ENCODE measurements around the gene HM13. TPM values are rescaled to one million over a fixed set of nuclear protein-coding genes. Genes with fewer than 3 reads are reported as not detected.
A peak's percentile ranks its signal among the peaks of the same experiment; 100 is the strongest.

The HM13 gene
- total and polyA plus RNA-seq, 9 of the 15 experiments (the other 6 are each of a cell fraction or from before 2014, with no cell fraction given), result 7.7 to 136 (median 74.5) TPM

DNA sequence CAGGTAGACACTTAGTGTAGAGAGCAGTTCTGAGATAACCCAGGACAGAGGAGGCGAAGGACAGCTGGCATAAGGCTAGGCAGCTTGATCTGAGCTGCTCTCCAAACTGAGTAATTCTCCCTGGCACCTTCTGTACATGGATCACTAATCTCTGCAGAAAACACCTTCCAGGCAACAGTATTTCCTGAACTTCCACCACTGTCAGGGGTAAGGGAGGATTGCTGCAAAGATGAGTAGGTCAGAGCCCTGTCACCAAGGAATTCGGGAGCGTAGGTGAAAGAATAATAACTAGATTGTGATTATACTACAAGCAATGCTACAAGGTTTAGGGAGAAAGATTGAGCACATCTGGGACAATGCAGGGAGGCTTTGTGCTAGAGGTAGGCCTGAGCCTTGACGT is 1.9 kb downstream of the HM13 start:
- intact Hi-C loops (cut with micrococcal nuclease), result no loop called here

GRCh38 chr20:31516651-31517050 is 2.4 kb downstream of the HM13 start:
- no peaks in the 10 kb centered on the region for H3K9me1 ChIP-seq (ENCODE audit: control insufficient read depth, insufficient read depth, low read length)
- peaks cover 62% of the 10 kb centered on the region for H3K79me2 ChIP-seq (ENCODE audit: control insufficient read depth, insufficient read depth, low read length)
- peak overlapping the region; percentile 87; the same call in 1 of the 2 replicates for H3K4me2 ChIP-seq (ENCODE audit: insufficient read depth, low read length)
- BruUV-seq (replicated peaks), result no TSS peak
- H2AFZ ChIP-seq (ENCODE audit: low read depth, low read length), result no peak overlapping the region
- DNase-seq (ENCODE audit: extremely low read depth in 1 of 4, low spot score in 3 of 4) (no peak), ATAC-seq (no peak), FAIRE-seq (no peak)
- H3K9me3 ChIP-seq (replicated peaks; ENCODE audit: control insufficient read depth, insufficient read depth, low read depth, low read length), result no peaks in the 10 kb centered on the region
- 100% methylated on average over 2 of the region's 2 CpGs for WGBS (ENCODE audit: insufficient coverage, low coverage, missing lambda C conversion rate)
- H3K27ac ChIP-seq (ENCODE audit: extremely low read depth, low read depth, low read length), result no peak overlapping the region
- H3K4me1 ChIP-seq (replicated peaks in 1 of 2; ENCODE audit: control insufficient read depth in 2 of 2, insufficient read depth in 2 of 2, low read length in 2 of 2), result peaks cover 20 to 26% of the 10 kb centered on the region in 2 experiments; a peak in 4 of 5 replicates
- H4K20me1 ChIP-seq (replicated peaks; ENCODE audit: control insufficient read depth, insufficient read depth, low read length), result peaks cover 16% of the 10 kb centered on the region; the same call in 1 of the 2 replicates
- no peaks in the 10 kb centered on the region for H3K27me3 ChIP-seq (ENCODE audit: control insufficient read depth in 2 of 2, insufficient read depth in 2 of 2, low read length in 2 of 2)
- ChIA-PET CTCF (ENCODE audit: low intra/inter-chr PET ratio) (interaction anchor here (0.6 to 0.7 kb wide), 2 partner anchors 97 to 349 kb away, joined by 3 read pairs; no protein-coding TSS in a partner anchor), POLR2A (no interaction called here)
- TF ChIP-seq RBFOX2 (IDR thresholded peaks at IDR 0.05; ENCODE audit: low read depth, low read length) (0 out of 2 replicates have a peak, but pooled peaks have one; percentile 13), GABPB1 (CRISPR knock-in tag; IDR thresholded peaks at IDR 0.05) (no peak)
- intact Hi-C loops (cut with micrococcal nuclease), result no loop called here
- no peak overlapping the region for H3K4me3 ChIP-seq
- in situ Hi-C loops (cut with MboI), result no loop called here
- H3K9ac ChIP-seq (ENCODE audit: insufficient read depth in 1 of 2, low read depth in 2 of 2, low read length in 2 of 2), result peak overlapping the region in 1 of 2 experiments; percentile 3; a peak in 1 of 4 replicates
- peaks cover 48% of the 10 kb centered on the region for H3K36me3 ChIP-seq (ENCODE audit: control insufficient read depth, insufficient read depth, low read length)

More for the DNA sequence above, 1.9 kb downstream of the HM13 start:
- TSS peak; percentile 44 for BruUV-seq (replicated peaks)
- peaks cover 58% of the 10 kb centered on the region for H3K79me2 ChIP-seq (ENCODE audit: control insufficient read depth, insufficient read depth, low read length)
- no peaks in the 10 kb centered on the region for H3K9me3 ChIP-seq (replicated peaks; ENCODE audit: control insufficient read depth, insufficient read depth, low read depth, low read length)
- peaks cover 45% of the 10 kb centered on the region for H3K36me3 ChIP-seq (ENCODE audit: control insufficient read depth, insufficient read depth, low read length)
- peaks cover 16% of the 10 kb centered on the region; the same call in 1 of the 2 replicates for H4K20me1 ChIP-seq (replicated peaks; ENCODE audit: control insufficient read depth, insufficient read depth, low read length)
- H3K9me1 ChIP-seq (ENCODE audit: control insufficient read depth, insufficient read depth, low read length), result no peaks in the 10 kb centered on the region
- TF ChIP-seq, protein P1, sequence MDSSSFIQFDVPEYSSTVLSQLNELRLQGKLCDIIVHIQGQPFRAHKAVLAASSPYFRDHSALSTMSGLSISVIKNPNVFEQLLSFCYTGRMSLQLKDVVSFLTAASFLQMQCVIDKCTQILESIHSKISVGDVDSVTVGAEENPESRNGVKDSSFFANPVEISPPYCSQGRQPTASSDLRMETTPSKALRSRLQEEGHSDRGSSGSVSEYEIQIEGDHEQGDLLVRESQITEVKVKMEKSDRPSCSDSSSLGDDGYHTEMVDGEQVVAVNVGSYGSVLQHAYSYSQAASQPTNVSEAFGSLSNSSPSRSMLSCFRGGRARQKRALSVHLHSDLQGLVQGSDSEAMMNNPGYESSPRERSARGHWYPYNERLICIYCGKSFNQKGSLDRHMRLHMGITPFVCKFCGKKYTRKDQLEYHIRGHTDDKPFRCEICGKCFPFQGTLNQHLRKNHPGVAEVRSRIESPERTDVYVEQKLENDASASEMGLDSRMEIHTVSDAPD (CRISPR knock-in tag; IDR thresholded peaks at IDR 0.05), result no peak
- TF ChIP-seq BHLHE40 (IDR thresholded peaks at IDR 0.05; ENCODE audit: low read length) (no peak), ZBTB1 (CRISPR knock-in tag; IDR thresholded peaks at IDR 0.05; ENCODE audit: borderline replicate concordance, low read depth) (no peak)
- H3K27me3 ChIP-seq (ENCODE audit: control insufficient read depth in 2 of 2, insufficient read depth in 2 of 2, low read length in 2 of 2), result no peaks in the 10 kb centered on the region
- in situ Hi-C loops (cut with MboI), result no loop called here
- H3K4me1 ChIP-seq (replicated peaks in 1 of 2; ENCODE audit: control insufficient read depth in 2 of 2, insufficient read depth in 2 of 2, low read length in 2 of 2), result peaks cover 20 to 22% of the 10 kb centered on the region in 2 experiments; a peak in 4 of 5 replicates
- H3K27ac ChIP-seq (ENCODE audit: extremely low read depth, low read depth, low read length), result no peak overlapping the region; the same call in 2 of the 3 replicates
- WGBS (ENCODE audit: insufficient coverage, low coverage, missing lambda C conversion rate), result 94% methylated on average over 4 of the region's 4 CpGs
- ATAC-seq, result no peak
- H3K4me2 ChIP-seq (ENCODE audit: insufficient read depth, low read length), result peak overlapping the region; percentile 87
- ChIA-PET CTCF (ENCODE audit: low intra/inter-chr PET ratio) (interaction anchor here (1.2 kb wide), 1 partner anchor 96 kb away, joined by 3 read pairs; no protein-coding TSS in a partner anchor), POLR2A (interaction anchor here (0.9 kb wide), 1 partner anchor 10 kb away, joined by 3 read pairs; no protein-coding TSS in a partner anchor)
- H3K9ac ChIP-seq (ENCODE audit: insufficient read depth in 1 of 2, low read depth in 2 of 2, low read length in 2 of 2), result peak overlapping the region; percentile 96 to 98; a peak in 1 of 4 replicates
- no peak for DNase-seq (ENCODE audit: extremely low read depth in 1 of 4, low spot score in 3 of 4)
- no peak for FAIRE-seq
- H2AFZ ChIP-seq (ENCODE audit: low read depth, low read length), result no peak overlapping the region
- H3K4me3 ChIP-seq, result no peak overlapping the region
